ENCODE measurements around the gene NPY4R.
"Not testable (repeated sequence)": the region's sequence is repeated elsewhere in the genome, so short reads cannot be mapped to it uniquely, and the experiment has no call there.

NPY4R gene

DNA sequence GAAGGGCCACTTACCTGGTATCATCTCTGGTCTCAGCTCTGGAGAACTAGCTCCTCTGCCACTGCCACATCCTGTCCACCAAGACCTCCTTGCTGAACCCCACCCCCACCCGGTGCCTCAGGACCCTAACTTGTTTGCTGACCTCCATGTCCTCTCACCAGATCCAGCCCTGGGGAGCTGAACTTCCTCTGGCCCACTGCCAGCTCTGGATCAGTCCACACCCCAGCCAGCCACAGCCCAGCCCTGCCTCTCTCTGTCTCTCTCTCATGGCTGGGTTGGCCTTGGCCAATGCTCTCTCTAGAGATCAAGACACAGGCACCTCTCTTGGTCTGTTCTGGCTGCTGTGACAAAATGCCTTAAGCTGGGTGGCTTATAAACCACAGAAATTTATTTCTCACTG lies 14.4 kb downstream of the NPY4R start:
- not testable (repeated sequence) for DNase-seq

DNA sequence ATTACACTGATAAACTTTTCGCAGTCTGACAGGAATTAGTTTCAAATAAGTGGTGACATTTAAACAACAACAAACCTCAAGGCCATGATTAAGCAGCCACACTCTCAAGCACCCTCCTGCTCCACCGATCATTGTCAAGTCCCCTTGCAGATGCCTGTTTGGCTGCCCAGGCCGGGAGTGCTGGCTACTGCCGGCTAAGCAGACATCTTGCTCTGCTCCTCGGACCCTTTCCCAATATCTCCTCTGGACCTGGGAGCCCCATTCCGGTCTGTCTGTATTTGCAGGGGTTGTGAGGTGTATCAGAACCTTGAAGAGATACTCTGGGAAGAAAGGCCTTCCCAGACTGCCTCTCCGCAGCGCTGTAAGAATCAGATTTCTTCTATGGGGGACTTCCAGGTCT lies 14.9 kb downstream of the NPY4R start:
- DNase-seq = not testable (repeated sequence)

DNA sequence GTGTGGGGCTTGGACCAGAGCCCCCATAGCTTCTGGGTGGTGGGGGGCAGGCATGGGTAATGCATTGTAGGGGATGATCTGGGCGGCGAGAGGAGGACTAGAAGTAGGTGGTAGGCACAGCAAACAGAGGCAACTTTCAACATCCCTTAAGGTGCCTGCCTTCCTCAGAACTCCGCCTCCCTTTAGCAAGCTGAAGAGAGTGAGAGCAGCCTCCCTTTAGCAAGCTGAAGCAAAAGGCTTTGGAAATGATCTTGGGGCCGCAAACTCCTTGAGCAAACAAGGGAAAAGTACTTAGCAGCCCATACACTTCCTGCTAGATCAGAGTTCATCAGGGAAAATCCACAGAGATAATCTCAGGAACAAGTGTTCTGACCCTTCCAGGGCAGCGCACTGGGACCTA lies 18.3 kb downstream of the NPY4R start:
- DNase-seq = not testable (repeated sequence)

DNA sequence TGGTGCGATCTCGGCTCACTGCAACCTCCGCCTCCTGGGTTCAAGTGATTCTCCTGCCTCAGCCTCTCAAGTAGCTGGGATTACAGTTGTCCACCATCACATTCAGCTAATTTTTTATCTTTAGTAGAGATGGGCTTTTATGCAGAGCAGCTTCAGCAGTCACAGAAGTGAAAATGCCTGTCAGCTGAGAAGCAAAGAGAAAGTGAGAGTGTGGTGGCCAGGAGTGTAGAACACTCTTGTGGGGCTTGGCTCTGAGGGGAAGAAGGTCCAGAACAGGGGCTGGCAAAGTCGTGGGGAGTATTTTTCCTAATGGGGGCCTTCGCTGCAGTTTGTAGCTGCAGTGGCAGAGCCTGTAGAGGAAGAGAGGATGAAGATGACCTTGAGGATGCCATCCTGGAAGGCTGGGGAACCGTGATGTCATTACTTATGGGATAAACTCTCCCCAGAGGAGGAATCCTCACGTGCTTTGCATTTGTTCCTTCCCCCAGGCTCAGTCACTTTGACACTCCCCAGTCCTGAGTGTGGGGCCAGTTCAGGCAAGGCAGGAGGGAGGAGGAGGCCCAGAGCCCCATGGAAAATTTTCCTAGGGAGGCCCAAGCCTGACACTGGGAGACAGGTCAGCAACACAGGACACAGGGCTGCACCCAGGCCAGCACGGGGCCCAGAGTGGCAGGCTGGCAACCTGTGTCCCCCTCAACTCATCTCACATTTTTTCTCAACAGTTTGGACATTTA lies 20.2 kb downstream of the NPY4R start:
- DNase-seq = not testable (repeated sequence)

DNA sequence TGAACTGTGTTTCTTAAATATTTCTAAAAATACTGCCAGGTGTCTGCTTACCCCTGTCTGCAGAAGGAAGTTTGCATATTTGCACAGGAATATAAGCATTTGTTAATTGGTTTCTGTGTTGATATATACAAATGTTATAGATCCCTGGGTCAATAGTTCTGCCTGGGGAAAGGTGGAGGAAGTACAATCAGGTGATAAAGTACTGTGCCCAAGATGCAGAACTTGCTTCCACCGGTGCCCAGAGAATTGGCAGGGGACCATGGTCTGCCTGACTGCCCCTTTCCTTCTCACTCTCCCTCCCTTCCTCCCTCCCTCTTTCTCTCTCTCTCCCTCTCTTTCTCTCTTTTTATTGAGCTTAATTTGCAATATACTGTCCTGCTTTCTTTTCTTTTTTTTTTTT lies 22.3 kb downstream of the NPY4R start:
- DNase-seq = not testable (repeated sequence)

DNA sequence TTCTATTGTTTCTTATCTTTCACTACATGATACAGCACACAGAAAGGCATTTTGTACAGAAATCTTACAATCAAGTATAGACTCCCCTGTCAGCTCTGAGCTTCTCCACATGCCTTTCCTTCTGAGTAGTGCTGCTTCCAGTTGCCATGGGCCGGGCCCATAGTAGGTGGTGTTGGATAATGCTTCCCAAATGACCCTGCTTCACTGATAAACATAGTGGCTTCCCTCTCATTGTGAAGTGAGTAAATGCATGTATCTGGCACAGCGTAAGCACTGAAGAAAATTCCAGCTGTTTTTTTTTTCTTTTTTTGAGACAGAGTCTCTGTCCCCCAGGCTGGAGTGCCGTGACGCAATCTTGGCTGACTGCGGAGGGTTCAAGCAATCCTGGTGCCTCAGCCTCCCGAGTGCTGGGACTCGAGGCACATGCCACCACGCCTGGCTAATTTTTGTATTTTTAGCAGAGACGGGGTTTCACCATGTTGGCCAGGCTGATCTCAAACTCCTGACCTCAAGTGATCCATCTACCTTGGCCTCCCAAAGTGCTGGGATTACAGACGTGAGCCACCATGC lies 23.0 kb downstream of the NPY4R start:
- DNase-seq = not testable (repeated sequence)

DNA sequence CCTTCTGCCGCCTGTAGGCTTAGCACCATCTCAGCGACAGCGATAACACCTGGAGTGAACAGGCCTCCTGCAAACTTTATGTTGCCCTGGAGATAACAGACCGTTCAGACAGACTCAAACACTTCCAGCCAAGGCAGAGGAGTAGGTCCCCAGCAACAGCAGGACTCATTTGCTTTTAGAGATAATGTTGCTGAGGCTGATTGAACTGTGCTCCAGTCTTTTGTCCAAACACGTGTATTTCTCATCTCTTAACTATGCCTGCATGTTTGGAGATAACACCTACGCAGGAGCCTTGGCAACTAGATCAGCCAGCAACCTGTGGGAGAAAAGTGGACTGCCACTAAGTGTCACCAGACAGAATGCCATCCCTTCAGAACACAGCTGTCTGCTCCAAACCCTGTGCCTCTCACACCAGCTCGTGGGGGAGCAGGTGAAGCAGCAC lies 23.9 kb downstream of the NPY4R start:
- DNase-seq = peak in 1 of 2 experiments; percentile 4

DNA sequence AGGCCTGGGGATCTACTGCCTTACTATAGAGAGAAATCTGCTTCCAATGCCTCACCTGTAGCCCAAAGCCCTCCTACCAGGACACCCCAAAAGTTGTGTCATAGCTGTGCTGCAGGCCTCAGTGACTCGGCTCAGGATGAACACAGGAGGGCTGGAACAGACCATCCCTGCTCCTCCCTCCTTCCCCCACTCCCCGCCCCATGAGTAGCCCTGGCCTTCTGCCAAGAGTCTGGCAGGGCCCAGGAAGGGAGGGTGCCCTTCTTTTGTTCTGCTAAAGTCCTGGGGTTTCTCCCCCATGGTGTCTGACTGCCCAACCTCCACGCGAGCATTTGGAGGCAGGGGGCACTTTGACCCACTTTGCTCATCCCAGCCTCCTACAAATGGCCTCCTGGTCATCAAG lies 24.8 kb downstream of the NPY4R start:
- DNase-seq = not testable (repeated sequence)

DNA sequence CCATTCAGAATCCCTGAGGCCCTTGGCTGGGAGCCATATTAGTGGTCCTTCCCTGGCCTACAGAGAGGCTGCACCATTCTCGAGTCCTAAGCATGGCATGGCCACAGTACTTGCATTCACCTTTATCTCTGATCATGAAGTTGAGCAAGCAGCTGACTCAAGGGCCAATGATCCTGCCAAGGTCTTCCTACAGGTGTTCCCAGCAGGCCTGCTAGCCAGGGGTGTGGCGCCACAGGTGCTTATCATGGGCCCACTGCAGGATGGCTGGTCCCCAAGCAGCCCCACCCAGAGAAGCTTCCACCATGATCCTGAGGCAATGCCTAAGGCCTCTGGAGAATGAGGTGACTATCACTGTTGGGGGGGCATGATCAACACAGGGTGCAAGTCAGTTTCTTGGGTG lies 42.2 kb downstream of the NPY4R start:
- DNase-seq = not testable (repeated sequence)

DNA sequence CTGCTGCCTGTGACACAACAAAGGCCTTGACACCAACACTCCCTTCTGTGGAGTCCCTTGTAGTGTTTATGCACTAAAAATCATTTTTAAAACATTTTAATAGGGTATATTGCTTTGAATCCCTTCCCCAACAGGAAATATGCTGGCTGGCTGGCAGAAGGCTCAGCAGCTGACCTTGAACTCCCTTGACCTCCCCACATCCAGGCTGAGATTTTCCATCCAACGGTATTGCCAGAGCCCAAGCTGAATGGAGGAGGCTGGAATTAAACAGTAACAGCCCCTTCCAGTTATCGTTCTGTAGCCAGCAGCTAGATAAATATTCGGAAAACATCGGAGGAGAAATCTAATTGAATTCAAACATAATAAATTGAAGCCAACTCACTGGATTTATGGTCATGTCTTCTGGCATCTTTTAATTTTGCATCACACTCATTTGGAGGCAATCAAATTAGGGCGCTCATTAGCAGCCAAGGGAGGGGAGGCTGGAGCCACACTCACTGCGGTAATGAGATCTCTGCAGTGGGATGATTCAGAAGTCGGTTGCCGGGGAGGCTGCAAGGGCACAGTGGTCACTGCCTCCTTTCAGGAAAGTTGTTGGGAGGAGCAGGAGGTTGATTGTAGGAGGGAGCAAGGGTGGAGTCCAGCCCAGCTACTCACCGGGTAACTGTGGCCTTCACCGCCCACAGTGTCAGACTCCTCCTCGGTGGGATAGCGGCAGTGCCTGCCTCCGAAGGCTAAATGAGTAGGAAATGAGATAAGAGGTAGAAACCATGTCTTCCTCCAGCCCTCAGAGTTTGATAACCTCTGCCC lies 46.0 kb downstream of the NPY4R start:
- not testable (repeated sequence) for DNase-seq

DNA sequence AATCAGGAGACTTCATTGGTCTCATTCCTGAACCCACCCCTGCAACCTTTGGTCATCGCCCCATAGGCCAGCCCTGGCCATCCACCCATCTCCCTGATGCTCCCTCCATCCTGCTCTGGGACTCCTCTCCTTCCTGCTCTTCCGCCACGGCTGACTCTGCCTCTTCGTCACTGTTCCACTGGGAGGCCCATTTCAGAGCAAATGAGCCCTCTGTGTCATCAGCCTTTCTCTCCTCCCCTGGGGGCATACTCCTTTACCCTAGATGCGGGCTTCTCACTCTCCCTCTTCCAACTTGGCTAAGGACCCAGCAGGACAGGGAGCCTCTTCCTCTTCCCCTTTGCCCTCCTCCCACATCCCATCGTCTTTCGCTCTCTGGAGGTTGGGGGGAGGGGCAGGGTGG lies 47.5 kb downstream of the NPY4R start:
- not testable (repeated sequence) for DNase-seq

DNA sequence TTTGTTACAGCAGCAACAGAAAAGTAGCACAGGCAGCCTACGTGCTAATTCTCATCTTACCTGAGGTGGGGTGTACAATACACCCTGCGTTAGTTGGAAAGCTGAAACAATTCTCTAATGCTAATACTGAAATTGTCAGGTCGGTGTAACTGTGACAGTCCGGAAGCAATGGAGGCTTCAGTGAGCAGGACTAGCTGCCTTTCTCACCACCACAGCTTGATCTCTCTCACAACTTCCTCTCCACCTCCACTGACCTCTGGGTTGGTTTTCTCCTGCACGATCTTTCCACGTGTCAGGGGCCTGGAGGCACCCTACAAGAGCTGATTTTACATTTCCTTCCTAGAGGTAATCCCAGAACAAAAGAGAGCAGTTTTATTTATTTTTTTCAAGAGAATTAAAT lies 50.5 kb downstream of the NPY4R start:
- not testable (repeated sequence) for DNase-seq

DNA sequence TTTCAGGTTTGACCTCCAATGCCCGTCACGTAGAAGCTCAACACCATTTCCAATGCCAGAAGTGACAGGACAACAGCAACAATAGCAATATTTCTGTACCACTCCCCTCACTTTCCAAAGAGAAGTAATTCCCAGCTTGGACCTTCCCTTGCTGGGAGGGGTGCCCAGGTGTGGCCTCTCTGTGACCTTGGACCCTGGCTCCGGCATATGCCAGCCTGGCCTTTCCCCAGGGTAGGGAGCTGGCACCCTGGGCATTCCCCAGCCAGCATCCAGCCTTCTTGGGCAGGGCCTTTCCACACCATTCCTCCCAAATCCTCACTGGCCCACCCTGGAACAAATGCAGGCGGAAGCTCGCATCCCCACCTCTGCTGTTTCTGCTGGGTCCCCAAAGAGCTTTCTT lies 53.1 kb downstream of the NPY4R start:
- not testable (repeated sequence) for DNase-seq

DNA sequence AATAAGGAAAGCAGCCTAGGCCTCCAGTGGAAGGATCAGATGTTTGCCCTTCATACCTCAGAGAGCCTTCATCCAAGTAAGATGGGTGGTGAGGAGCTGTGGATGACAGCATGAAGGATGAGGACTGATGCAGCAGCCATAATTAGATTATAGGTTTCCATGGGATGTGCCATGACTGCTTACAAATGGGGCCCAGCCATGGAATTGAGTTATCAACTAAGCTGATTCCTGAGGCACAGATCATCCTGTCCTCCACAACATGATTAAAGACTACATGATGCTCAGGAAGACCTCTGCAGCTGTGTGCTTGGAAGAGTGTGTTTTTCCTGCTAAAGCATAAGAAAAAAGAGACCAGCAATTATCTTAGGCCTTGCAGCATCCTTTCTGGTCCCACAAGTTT lies 54.6 kb downstream of the NPY4R start:
- DNase-seq = not testable (repeated sequence)

Data from NCI-H524 (cell line).